HEK293 (cell line): ENCODE data around the gene GRAMD1B.

Experiments
- PATZ1 ChIP-seq: fragments of 450-650 bp; formaldehyde crosslinking; IDR thresholded peaks from 2 replicates; pipeline ENCODE4 v1.5.1; 2016; ENCODE audit warnings: missing biosample characterization, missing genetic modification characterization
- TRIM28 ChIP-seq: IDR thresholded peaks from 2 replicates; pipeline ENCODE4 v1.6.1; 2011; ENCODE audit warnings: low read length, control low read depth, borderline replicate concordance
- YY1 ChIP-seq: fragments of 450-650 bp; formaldehyde crosslinking; IDR thresholded peaks from 2 replicates; pipeline ENCODE4 v1.5.1; 2018; ENCODE audit warnings: missing biosample characterization, missing genetic modification characterization
- ZNF121 ChIP-seq: fragments of 450-650 bp; formaldehyde crosslinking; IDR thresholded peaks from 2 replicates; pipeline ENCODE4 v1.5.1; 2016; ENCODE audit warnings: missing biosample characterization, missing genetic modification characterization
- TF ChIP-seq, protein P1 (sequence below): fragments of 450-650 bp; formaldehyde crosslinking; IDR thresholded peaks from 2 replicates; pipeline ENCODE4 v1.5.1; 2016; ENCODE audit warnings: missing biosample characterization, missing genetic modification characterization

GRCh38 chr11:123483466-123483865, 53.4 kb downstream of the GRAMD1B start:
- TF ChIP-seq, protein P1, sequence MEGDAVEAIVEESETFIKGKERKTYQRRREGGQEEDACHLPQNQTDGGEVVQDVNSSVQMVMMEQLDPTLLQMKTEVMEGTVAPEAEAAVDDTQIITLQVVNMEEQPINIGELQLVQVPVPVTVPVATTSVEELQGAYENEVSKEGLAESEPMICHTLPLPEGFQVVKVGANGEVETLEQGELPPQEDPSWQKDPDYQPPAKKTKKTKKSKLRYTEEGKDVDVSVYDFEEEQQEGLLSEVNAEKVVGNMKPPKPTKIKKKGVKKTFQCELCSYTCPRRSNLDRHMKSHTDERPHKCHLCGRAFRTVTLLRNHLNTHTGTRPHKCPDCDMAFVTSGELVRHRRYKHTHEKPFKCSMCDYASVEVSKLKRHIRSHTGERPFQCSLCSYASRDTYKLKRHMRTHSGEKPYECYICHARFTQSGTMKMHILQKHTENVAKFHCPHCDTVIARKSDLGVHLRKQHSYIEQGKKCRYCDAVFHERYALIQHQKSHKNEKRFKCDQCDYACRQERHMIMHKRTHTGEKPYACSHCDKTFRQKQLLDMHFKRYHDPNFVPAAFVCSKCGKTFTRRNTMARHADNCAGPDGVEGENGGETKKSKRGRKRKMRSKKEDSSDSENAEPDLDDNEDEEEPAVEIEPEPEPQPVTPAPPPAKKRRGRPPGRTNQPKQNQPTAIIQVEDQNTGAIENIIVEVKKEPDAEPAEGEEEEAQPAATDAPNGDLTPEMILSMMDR (tag by site-specific recombination), result no peak
- TF ChIP-seq PATZ1 (tag by site-specific recombination) (no peak), YY1 (tag by site-specific recombination) (no peak), TRIM28 (no peak), ZNF121 (tag by site-specific recombination) (no peak)
